ENCODE results near the gene MYO1D. TPM values are rescaled to one million over a fixed set of nuclear protein-coding genes. Genes with fewer than 3 reads are reported as not detected.

The MYO1D gene
- total RNA-seq, 4 donors from 2014 or later: 60.4 to 89.0 (median 82.5) TPM

GRCh38 chr17:32819787-32820186 is 57.1 kb downstream of the MYO1D start:
- 87% methylated on average over 2 of the region's 2 CpGs for WGBS, 2 donors
- H3K4me3 ChIP-seq (ENCODE audit: low read depth, poor library complexity, severe bottlenecking): no peak overlapping the region
- DNase-seq (ENCODE audit: low spot score in 2 of 2): no peak
- intact Hi-C loops (cut with DNase I; ENCODE audit: low total_unique reads): no loop called here
- TF ChIP-seq POLR2A (IDR thresholded peaks at IDR 0.05): no peak
- TF ChIP-seq, protein P1, sequence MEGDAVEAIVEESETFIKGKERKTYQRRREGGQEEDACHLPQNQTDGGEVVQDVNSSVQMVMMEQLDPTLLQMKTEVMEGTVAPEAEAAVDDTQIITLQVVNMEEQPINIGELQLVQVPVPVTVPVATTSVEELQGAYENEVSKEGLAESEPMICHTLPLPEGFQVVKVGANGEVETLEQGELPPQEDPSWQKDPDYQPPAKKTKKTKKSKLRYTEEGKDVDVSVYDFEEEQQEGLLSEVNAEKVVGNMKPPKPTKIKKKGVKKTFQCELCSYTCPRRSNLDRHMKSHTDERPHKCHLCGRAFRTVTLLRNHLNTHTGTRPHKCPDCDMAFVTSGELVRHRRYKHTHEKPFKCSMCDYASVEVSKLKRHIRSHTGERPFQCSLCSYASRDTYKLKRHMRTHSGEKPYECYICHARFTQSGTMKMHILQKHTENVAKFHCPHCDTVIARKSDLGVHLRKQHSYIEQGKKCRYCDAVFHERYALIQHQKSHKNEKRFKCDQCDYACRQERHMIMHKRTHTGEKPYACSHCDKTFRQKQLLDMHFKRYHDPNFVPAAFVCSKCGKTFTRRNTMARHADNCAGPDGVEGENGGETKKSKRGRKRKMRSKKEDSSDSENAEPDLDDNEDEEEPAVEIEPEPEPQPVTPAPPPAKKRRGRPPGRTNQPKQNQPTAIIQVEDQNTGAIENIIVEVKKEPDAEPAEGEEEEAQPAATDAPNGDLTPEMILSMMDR (IDR thresholded peaks at IDR 0.05): no peak

GRCh38 chr17:32819035-32819434 is 57.9 kb downstream of the MYO1D start:
- 45 to 51% methylated on average over 4 of the region's 4 CpGs for WGBS, 2 donors
- no peak for TF ChIP-seq POLR2A (IDR thresholded peaks at IDR 0.05)
- TF ChIP-seq, protein P1 (IDR thresholded peaks at IDR 0.05): no peak
- no peak for DNase-seq (ENCODE audit: low spot score in 2 of 2)
- no peak overlapping the region for H3K4me3 ChIP-seq (ENCODE audit: low read depth, poor library complexity, severe bottlenecking)
- intact Hi-C loops (cut with DNase I; ENCODE audit: low total_unique reads): no loop called here

GRCh38 chr17:32815460-32815859 is 61.5 kb downstream of the MYO1D start:
- TF ChIP-seq, protein P1 (IDR thresholded peaks at IDR 0.05): no peak
- no peak for TF ChIP-seq POLR2A (IDR thresholded peaks at IDR 0.05)
- no peak overlapping the region for H3K4me3 ChIP-seq (ENCODE audit: low read depth, poor library complexity, severe bottlenecking)

DNA sequence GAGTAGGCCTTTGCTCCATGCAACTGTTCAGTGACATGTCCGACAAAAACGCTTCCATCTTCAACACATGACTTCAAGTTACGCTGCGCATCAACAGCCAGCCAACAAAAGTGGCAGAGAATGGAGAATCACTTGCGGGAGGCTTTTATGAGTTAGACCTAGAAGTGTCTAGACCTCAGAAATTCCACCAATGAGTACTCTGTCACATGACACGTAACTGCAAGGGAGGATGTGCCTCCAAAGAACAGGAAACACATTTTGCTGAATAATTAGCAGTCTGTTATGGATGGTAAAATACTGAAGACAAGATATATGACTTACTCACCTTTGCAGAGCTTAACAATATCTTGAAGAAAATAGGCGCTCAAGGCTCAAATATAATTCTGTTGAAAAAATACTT is 62.1 kb downstream of the MYO1D start:
- intact Hi-C loops (cut with DNase I; ENCODE audit: low total_unique reads): no loop called here
- 95 to 96% methylated on average over 7 of the region's 7 CpGs for WGBS, 2 donors
- H3K4me3 ChIP-seq (ENCODE audit: low read depth, poor library complexity, severe bottlenecking): no peak overlapping the region
- DNase-seq (ENCODE audit: low spot score in 2 of 2): no peak
- TF ChIP-seq, protein P1 (IDR thresholded peaks at IDR 0.05): no peak
- no peak for TF ChIP-seq POLR2A (IDR thresholded peaks at IDR 0.05)

More at GRCh38 chr17:32815460-32815859, 61.5 kb downstream of the MYO1D start:
- intact Hi-C loops (cut with DNase I; ENCODE audit: low total_unique reads): no loop called here
- 72 to 73% methylated on average over 3 of the region's 3 CpGs for WGBS, 2 donors
- no peak for DNase-seq (ENCODE audit: low spot score in 2 of 2)

DNA sequence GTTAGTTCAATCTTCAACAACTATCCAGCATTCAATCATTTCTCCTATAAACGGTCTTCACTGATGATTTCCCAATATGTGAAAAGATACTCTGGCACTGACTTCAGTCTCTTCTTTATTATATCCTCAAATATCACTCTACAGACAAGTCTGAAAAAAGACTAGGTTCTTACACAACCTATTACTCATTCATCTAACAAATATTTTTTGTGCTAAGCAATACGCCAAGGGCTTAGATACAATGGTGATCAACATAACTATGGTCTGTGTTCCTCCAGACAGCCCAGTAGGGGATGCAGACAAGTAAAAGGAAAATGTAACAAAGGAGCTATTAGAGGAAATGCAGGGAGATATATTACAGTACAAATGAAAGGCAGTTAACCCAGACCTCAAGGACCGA is 63.9 kb downstream of the MYO1D start:
- intact Hi-C loops (cut with DNase I; ENCODE audit: low total_unique reads): no loop called here
- TF ChIP-seq POLR2A (IDR thresholded peaks at IDR 0.05): no peak
- TF ChIP-seq, protein P1 (IDR thresholded peaks at IDR 0.05): no peak
- DNase-seq (ENCODE audit: low spot score in 2 of 2): no peak
- 73 to 75% methylated on average over 3 of the region's 3 CpGs for WGBS, 2 donors
- no peak overlapping the region for H3K4me3 ChIP-seq (ENCODE audit: low read depth, poor library complexity, severe bottlenecking)

GRCh38 chr17:32810690-32811089 is 66.2 kb downstream of the MYO1D start:
- TF ChIP-seq, protein P1 (IDR thresholded peaks at IDR 0.05): no peak
- TF ChIP-seq POLR2A (IDR thresholded peaks at IDR 0.05): no peak
- no peak overlapping the region for H3K4me3 ChIP-seq (ENCODE audit: low read depth, poor library complexity, severe bottlenecking)
- intact Hi-C loops (cut with DNase I; ENCODE audit: low total_unique reads): no loop called here
- 89 to 93% methylated on average over 5 of the region's 5 CpGs for WGBS, 2 donors
- no peak for DNase-seq (ENCODE audit: low spot score in 2 of 2)
